EH (cell line): ENCODE measurements around the gene DOC2B.

Source experiments
- DNase-seq: peaks from one replicate; pipeline ENCODE4 v3.0.0-alpha.2; 2015; ENCODE audit warnings: low read depth

Gene DOC2B

GRCh38 chr17:162689-163088, 18.8 kb downstream of the DOC2B start:
- no peak for DNase-seq

- DNase-seq, result no peak
Observed at GRCh38 chr17:161481-161880, 20.0 kb downstream of the DOC2B start.

GRCh38 chr17:160336-160735, 21.1 kb downstream of the DOC2B start:
- no peak for DNase-seq

- DNase-seq, result no peak
Observed at GRCh38 chr17:159609-160008, 21.8 kb downstream of the DOC2B start.

GRCh38 chr17:158379-158778, 23.1 kb downstream of the DOC2B start:
- DNase-seq, result no peak

GRCh38 chr17:157901-158300, 23.5 kb downstream of the DOC2B start:
- no peak for DNase-seq

GRCh38 chr17:156946-157345, 24.5 kb downstream of the DOC2B start:
- DNase-seq, result no peak

- no peak for DNase-seq
Observed at GRCh38 chr17:156094-156621, 25.3 kb downstream of the DOC2B start.

GRCh38 chr17:155576-155975, 25.9 kb downstream of the DOC2B start:
- DNase-seq, result no peak

- no peak for DNase-seq
Observed at GRCh38 chr17:153851-154250, 27.6 kb downstream of the DOC2B start.

- no peak for DNase-seq
Observed at GRCh38 chr17:152860-153420, 28.5 kb downstream of the DOC2B start.

GRCh38 chr17:151886-152859, 29.3 kb downstream of the DOC2B start:
- peak; percentile 43 for DNase-seq

- DNase-seq, result no peak
Observed at GRCh38 chr17:151004-151403, 30.4 kb downstream of the DOC2B start.

- no peak for DNase-seq
Observed at GRCh38 chr17:149897-150584, 31.4 kb downstream of the DOC2B start.

- DNase-seq, result no peak
Observed at GRCh38 chr17:149231-149630, 32.2 kb downstream of the DOC2B start.

- no peak for DNase-seq
Observed at GRCh38 chr17:148757-149156, 32.7 kb downstream of the DOC2B start.

- DNase-seq, result no peak
Observed at GRCh38 chr17:147796-148740, 33.4 kb downstream of the DOC2B start.

GRCh38 chr17:146983-147761, 34.3 kb downstream of the DOC2B start:
- no peak for DNase-seq

GRCh38 chr17:146546-146945, 34.9 kb downstream of the DOC2B start:
- DNase-seq, result no peak

- no peak for DNase-seq
Observed at GRCh38 chr17:145671-146541, 35.5 kb downstream of the DOC2B start.
